OCI-LY7 (cell line): ENCODE measurements around the gene FUT8.

Experiments
- CTCF ChIP-seq: fragments of 200-600 bp; sonication (generic); conservative IDR thresholded peaks from 2 replicates; pipeline ENCODE4 v1.5.1; 2014; ENCODE audit warnings: mild to moderate bottlenecking, antibody characterized with exemption, low read length, moderate library complexity, mixed read lengths
- EZH2phosphoT487 ChIP-seq: fragments of 200-600 bp; sonication (generic); IDR thresholded peaks from 2 replicates; pipeline ENCODE4 v1.6.1; 2018; ENCODE audit warnings: low read depth, borderline replicate concordance, mild to moderate bottlenecking, mixed run types, antibody characterized with exemption, low read length, moderate library complexity, mixed read lengths

- no peak for TF ChIP-seq CTCF
- TF ChIP-seq EZH2phosphoT487, result no peak
Measured at GRCh38 chr14:65787461-65787860, 374.9 kb downstream of the FUT8 start.
